HepG2 (cell line): Measurements from ENCODE around the gene HPCAL1. TPM values are rescaled to one million over a fixed set of nuclear protein-coding genes. Genes with fewer than 3 reads are reported as not detected.
A peak's percentile ranks its signal among the peaks of the same experiment; 100 is the strongest.

Source experiments
- ATAC-seq: fragments of 200-7000 bp; cut with Tn5 transposase; 3 replicates; pipeline ENCODE4 v1.9.1; 2020; ENCODE audit warnings: mild to moderate bottlenecking, moderate library complexity
- BruUV-seq: library from RNA; stranded (reverse); fragments of 400-500 nt; replicated peaks from 2 replicates; lab custom pipeline; 2021; lab: Mats Ljungman, UMichigan
- CTCF ChIA-PET: fragments of 300-600 bp; formaldehyde crosslinking; extraction: SDS; loops from one replicate; lab custom pipeline; 2021; ENCODE audit warnings: low total read pairs, inconsistent platforms, low intra/inter-chr PET ratio; lab: Yijun Ruan, JAX
- POLR2A ChIA-PET: fragments of 350-600 bp; sonication (Branson Sonifier 250); formaldehyde crosslinking; loops from one replicate; lab custom pipeline; 2020; ENCODE audit warnings: antibody characterized with exemption, inconsistent platforms; lab: Yijun Ruan, JAX
- DNase-seq: peaks from one replicate; pipeline ENCODE4 v3.0.0-alpha.2; 2015; ENCODE audit warnings: low spot score
- FAIRE-seq: peaks from 3 replicates; lab custom pipeline; 2011; peaks lifted over from hg19 to GRCh38; lab: Jason Lieb, UNC
- H2AFZ ChIP-seq: one replicate; pipeline ENCODE4 v1.6.1; 2011; ENCODE audit warnings: low read length, inconsistent platforms
- H3K27ac ChIP-seq: fragments of 300-600 bp; 3 replicates; pipeline ENCODE4 v1.8.0; 2011; ENCODE audit warnings: mixed run types, mild to moderate bottlenecking, mixed read lengths, low read length, inconsistent platforms; ENCODE audit not compliant: insufficient read depth; ENCODE audit errors: extremely low read length
- H3K27me3 ChIP-seq, 2 experiments: fragments of 200-600 bp in 1 of 2; 2 replicates in 1 of 2; 3 replicates in 1 of 2; pipeline versions ENCODE4 v1.6.0 to v1.8.0; 2011; ENCODE audit warnings: low read length in 2 of 2, mild to moderate bottlenecking in 2 of 2, moderate library complexity in 2 of 2, inconsistent platforms in 1 of 2; ENCODE audit not compliant: insufficient read depth in 2 of 2, control insufficient read depth in 1 of 2
- H3K36me3 ChIP-seq, 2 experiments: fragments of 200-600 bp in 1 of 2; replicated peaks in 1 of 2; 2 replicates in 1 of 2; 3 replicates in 1 of 2; pipeline versions ENCODE4 v1.5.1 to v1.8.0; 2011; ENCODE audit warnings: low read length in 2 of 2, inconsistent platforms in 1 of 2; ENCODE audit not compliant: insufficient read depth in 2 of 2, control insufficient read depth in 1 of 2
- H3K4me1 ChIP-seq: 2 replicates; pipeline ENCODE4 v1.5.1; 2012; ENCODE audit warnings: low read length, inconsistent platforms; ENCODE audit not compliant: insufficient read depth
- H3K4me2 ChIP-seq: 2 replicates; pipeline ENCODE4 v1.6.0; 2011; ENCODE audit warnings: low read depth, low read length, inconsistent platforms
- H3K4me3 ChIP-seq, 3 experiments: fragments of 200-600 bp in 1 of 3; sonication (generic), shearing (Covaris generic) in 1 of 3; replicated peaks in 1 of 3; 2 replicates each; pipeline ENCODE4 v1.5.1; 2011 to 2016; ENCODE audit warnings: low read length in 3 of 3, inconsistent platforms in 2 of 3, low read depth in 2 of 3, mild to moderate bottlenecking in 2 of 3, control low read depth in 1 of 3, mixed read lengths in 1 of 3; ENCODE audit not compliant: insufficient read depth in 1 of 3
- H3K79me2 ChIP-seq: one replicate; pipeline ENCODE4 v1.6.1; 2011; ENCODE audit warnings: low read length, inconsistent platforms; ENCODE audit not compliant: insufficient read depth
- H3K9ac ChIP-seq: 2 replicates; pipeline ENCODE4 v1.6.0; 2011; ENCODE audit warnings: mild to moderate bottlenecking, low read depth, low read length, inconsistent platforms; ENCODE audit not compliant: insufficient read depth
- H3K9me3 ChIP-seq: 2 replicates; pipeline ENCODE4 v1.5.1; 2012; ENCODE audit warnings: mild to moderate bottlenecking, low read length
- H4K20me1 ChIP-seq: 2 replicates; pipeline ENCODE4 v1.6.0; 2011; ENCODE audit warnings: inconsistent platforms, mild to moderate bottlenecking, low read length, moderate library complexity; ENCODE audit not compliant: insufficient read depth
- MEIS2 ChIP-seq: sonication (generic); formaldehyde crosslinking; IDR thresholded peaks from 2 replicates; pipeline ENCODE4 v1.9.0; 2021; ENCODE audit warnings: mild to moderate bottlenecking, missing genetic modification reagents
- POLR2AphosphoS5 ChIP-seq: IDR thresholded peaks from 2 replicates; pipeline ENCODE4 v1.6.1; 2012; ENCODE audit warnings: low read depth, low read length
- PRDM4 ChIP-seq: sonication (generic); formaldehyde crosslinking; IDR thresholded peaks from 2 replicates; pipeline ENCODE4 v1.9.0; 2021; ENCODE audit warnings: missing genetic modification reagents, borderline replicate concordance
- ZNF263 ChIP-seq: sonication (generic); formaldehyde crosslinking; IDR thresholded peaks from 2 replicates; pipeline ENCODE4 v1.4.0; 2020; ENCODE audit warnings: missing genetic modification reagents
- WGBS: methylation state at CpG from one replicate; pipeline ENCODE4 v1.1.6; 2017; ENCODE audit warnings: low lambda C conversion rate; 5-methylcytosine and 5-hydroxymethylcytosine counted together
- in situ Hi-C: cut with HindIII; loops from 2 replicates; pipeline ENCODE4 v1.10.0; 2017; ENCODE audit warnings: low pct_unique_long_range_greater_than_20kb; ENCODE audit not compliant: extremely low pct_ligation_motif_present
- intact Hi-C: fragments of 100-400 bp; cut with micrococcal nuclease; formaldehyde crosslinking; loops from one replicate; pipeline ENCODE4 v1.10.0; 2022; ENCODE audit not compliant: unreplicated experiment
- polyA plus RNA-seq, 8 experiments: library from polyadenylated mRNA; depleted of rRNA in 3 of 8; stranded (reverse) in 7 of 8; unstranded in 1 of 8; fragments of >200 nt; fragmentation: Illumina TruSeq in 4 of 8; extraction: Trizol in 4 of 8; gene quantifications; 2 replicates each; pipeline versions ENCODE4 v1.2.1 to v1.2.3, GENCODE V29; 2011 to 2016; ENCODE audit warnings: low read depth in 4 of 8, missing spikeins in 1 of 8, mixed read lengths in 1 of 8; ENCODE audit not compliant: insufficient read depth in 1 of 8
- total RNA-seq, 5 experiments: library from RNA; depleted of rRNA; stranded (reverse); fragments of >200 nt; fragmentation: Illumina TruSeq; extraction: Trizol; gene quantifications; 2 replicates each; pipeline ENCODE4 v1.2.3, GENCODE V29; 2016; ENCODE audit warnings: low read depth in 1 of 5

HPCAL1 gene
- total and polyA plus RNA-seq, 2 of the 13 experiments (the other 11 are each of a cell fraction or from before 2014, with no cell fraction given): 29.5 to 29.9 TPM

GRCh38 chr2:10397297-10397875 lies 94.7 kb downstream of the HPCAL1 start (continued):
- TF ChIP-seq PRDM4 (CRISPR knock-in tag) (no peak), MEIS2 (no peak)

- Histone ChIP-seq H4K20me1 (peaks cover 6% of the 10 kb centered on the region; the same call in 1 of the 2 replicates), H3K27me3 (no peaks in the 10 kb centered on the region), H3K4me1 (peaks cover 41% of the 10 kb centered on the region), H3K79me2 (no peaks in the 10 kb centered on the region), H3K27ac (no peak overlapping the region), H2AFZ (no peak overlapping the region), H3K4me2 (no peak overlapping the region), H3K9me3 (no peaks in the 10 kb centered on the region), H3K36me3 (peaks cover 4 to 6% of the 10 kb centered on the region in 2 experiments; a peak in 2 of 5 replicates), H3K9ac (no peak overlapping the region), H3K4me3 (no peak overlapping the region)
- ChIA-PET POLR2A (no interaction called here), CTCF (no interaction called here)
- FAIRE-seq: no peak
- intact Hi-C loops: no loop called here
- BruUV-seq: no TSS peak
- in situ Hi-C loops: no loop called here
- TF ChIP-seq ZNF263 (CRISPR knock-in tag): 0 out of 2 replicates have a peak, but pooled peaks have one; percentile 13
- no peak for TF ChIP-seq POLR2AphosphoS5
- DNase-seq: no peak
- no peak for ATAC-seq
- 79% methylated on average over 4 of the region's 4 CpGs for WGBS
These were observed 95.2 kb downstream of the HPCAL1 start for GRCh38 chr2:10397878-10398277.
